GM12872 (cell line): Measurements from ENCODE around the gene SAV1.

Experiments used
- CTCF ChIP-seq: IDR thresholded peaks from 3 replicates; pipeline ENCODE4 v1.5.1; 2011; ENCODE audit warnings: low read depth, mild to moderate bottlenecking, low read length, moderate library complexity; ENCODE audit not compliant: insufficient read depth

SAV1 gene

GRCh38 chr14:50610465-50610864 lies 57.6 kb downstream of the SAV1 start:
- no peak for TF ChIP-seq CTCF

GRCh38 chr14:50608302-50608851 lies 59.7 kb downstream of the SAV1 start:
- TF ChIP-seq CTCF, result no peak

GRCh38 chr14:50607761-50608160 lies 60.3 kb downstream of the SAV1 start:
- no peak for TF ChIP-seq CTCF

DNA sequence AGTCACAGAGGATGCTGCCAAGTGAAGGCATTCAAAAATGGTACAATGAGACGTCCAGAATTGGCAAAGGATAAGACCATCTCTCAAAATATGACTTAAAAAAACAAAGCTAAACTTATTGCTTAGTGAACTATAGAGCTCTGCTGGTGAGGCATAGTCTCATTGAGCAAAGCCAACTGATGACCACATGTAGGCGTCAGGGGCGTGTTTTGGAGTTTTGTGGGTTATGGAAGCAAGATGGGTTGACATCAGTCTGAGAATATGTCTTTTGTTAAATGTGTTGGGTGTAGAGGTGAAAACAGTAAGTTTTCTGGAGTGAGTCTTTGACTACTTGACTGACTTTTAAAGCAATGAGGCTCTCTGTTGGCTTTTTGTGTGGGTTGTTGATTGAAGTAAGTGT lies 60.9 kb downstream of the SAV1 start:
- no peak for TF ChIP-seq CTCF

DNA sequence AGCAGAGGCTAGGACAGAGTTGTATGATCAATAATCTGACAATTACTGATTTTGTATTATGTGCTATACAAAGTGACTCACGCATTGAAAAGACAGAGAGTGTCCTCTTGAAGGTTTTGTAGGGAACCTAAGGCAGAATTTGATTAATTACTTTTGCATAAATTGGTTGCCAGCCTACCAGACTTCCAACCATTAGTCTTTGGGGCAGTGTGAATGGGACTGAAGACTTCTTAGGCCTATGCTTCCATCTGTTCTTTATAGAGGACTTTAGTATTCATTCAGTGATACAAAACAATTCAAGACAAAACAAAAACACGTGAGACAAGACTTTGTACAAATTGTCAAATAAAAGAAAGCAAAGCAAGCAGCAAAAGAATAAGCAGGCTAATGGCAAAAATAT lies 61.6 kb downstream of the SAV1 start:
- no peak for TF ChIP-seq CTCF

DNA sequence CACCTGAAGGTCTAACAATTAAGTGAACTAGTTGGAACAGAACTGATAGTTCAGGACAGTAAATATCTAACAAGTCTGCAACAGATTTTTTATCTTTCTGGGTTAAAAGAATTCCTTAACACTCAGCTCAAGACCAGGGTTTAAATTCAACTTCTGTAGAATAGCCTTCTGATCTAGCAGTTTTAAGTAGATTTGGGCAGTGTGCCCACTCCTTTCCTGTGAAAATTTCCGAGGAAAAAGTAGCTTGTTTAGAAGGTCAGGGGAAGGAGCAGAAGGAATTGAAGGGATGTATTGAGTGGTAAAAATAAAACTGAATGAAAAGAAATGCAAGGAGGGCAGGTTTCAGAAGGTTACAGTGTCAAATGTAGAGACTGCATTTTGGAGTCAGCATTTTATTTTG lies 62.3 kb downstream of the SAV1 start:
- TF ChIP-seq CTCF, result no peak

GRCh38 chr14:50603565-50603964 lies 64.5 kb downstream of the SAV1 start:
- no peak for TF ChIP-seq CTCF
